ENCODE results near the gene TNC. TPM values are rescaled to one million over a fixed set of nuclear protein-coding genes. Genes with fewer than 3 reads are reported as not detected.

TNC gene
- total RNA-seq, 1 experiment from 2014 or later, result 5.7 TPM

GRCh38 chr9:115012486-115012885, 105.5 kb downstream of the TNC start:
- Histone ChIP-seq H3K9me3 (ENCODE audit: control insufficient read depth, insufficient read depth, low read depth, low read length) (no peaks in the 10 kb centered on the region), H3K4me3 (ENCODE audit: low read depth in 2 of 2, low read length in 2 of 2) (no peak overlapping the region), H3K27me3 (ENCODE audit: control insufficient read depth, insufficient read depth, low read length) (no peaks in the 10 kb centered on the region), H3K36me3 (ENCODE audit: control insufficient read depth, insufficient read depth, low read length) (no peaks in the 10 kb centered on the region), H3K27ac (ENCODE audit: low read length) (no peak overlapping the region), H3K4me1 (ENCODE audit: control insufficient read depth, insufficient read depth, low read length) (no peaks in the 10 kb centered on the region)
- CTCF ChIA-PET, result no interaction called here
- POLR2A ChIA-PET, result no interaction called here
- ATAC-seq (no peak), DNase-seq (ENCODE audit: low read depth, low spot score) (no peak)
- in situ Hi-C loops (cut with HindIII; ENCODE audit: low pct_unique_long_range_greater_than_20kb, low sequenced_read_pairs) (no loop called here), intact Hi-C loops (cut with micrococcal nuclease; ENCODE audit: unreplicated experiment) (loop anchor here (5.0 kb wide), 1 partner anchor 605 kb away; no protein-coding TSS in a partner anchor)
- no TSS peak for BruUV-seq (replicated peaks)
- TF ChIP-seq TCF7L2 (IDR thresholded peaks at IDR 0.05; ENCODE audit: low read depth, low read length), result no peak
- no peak for TF ChIP-seq POLR2AphosphoS5 (IDR thresholded peaks at IDR 0.05; ENCODE audit: low read depth, low read length)
- TF ChIP-seq CTCF (IDR thresholded peaks at IDR 0.05), result no peak
- TF ChIP-seq, protein P1, sequence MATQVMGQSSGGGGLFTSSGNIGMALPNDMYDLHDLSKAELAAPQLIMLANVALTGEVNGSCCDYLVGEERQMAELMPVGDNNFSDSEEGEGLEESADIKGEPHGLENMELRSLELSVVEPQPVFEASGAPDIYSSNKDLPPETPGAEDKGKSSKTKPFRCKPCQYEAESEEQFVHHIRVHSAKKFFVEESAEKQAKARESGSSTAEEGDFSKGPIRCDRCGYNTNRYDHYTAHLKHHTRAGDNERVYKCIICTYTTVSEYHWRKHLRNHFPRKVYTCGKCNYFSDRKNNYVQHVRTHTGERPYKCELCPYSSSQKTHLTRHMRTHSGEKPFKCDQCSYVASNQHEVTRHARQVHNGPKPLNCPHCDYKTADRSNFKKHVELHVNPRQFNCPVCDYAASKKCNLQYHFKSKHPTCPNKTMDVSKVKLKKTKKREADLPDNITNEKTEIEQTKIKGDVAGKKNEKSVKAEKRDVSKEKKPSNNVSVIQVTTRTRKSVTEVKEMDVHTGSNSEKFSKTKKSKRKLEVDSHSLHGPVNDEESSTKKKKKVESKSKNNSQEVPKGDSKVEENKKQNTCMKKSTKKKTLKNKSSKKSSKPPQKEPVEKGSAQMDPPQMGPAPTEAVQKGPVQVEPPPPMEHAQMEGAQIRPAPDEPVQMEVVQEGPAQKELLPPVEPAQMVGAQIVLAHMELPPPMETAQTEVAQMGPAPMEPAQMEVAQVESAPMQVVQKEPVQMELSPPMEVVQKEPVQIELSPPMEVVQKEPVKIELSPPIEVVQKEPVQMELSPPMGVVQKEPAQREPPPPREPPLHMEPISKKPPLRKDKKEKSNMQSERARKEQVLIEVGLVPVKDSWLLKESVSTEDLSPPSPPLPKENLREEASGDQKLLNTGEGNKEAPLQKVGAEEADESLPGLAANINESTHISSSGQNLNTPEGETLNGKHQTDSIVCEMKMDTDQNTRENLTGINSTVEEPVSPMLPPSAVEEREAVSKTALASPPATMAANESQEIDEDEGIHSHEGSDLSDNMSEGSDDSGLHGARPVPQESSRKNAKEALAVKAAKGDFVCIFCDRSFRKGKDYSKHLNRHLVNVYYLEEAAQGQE (IDR thresholded peaks at IDR 0.05; ENCODE audit: insufficient read depth in 1 of 2, low read depth in 2 of 2, low read length in 1 of 2), result no peak
- no peak for TF ChIP-seq SIN3A (IDR thresholded peaks at IDR 0.05; ENCODE audit: borderline replicate concordance, insufficient read depth, low read depth, low read length)

- H3K36me3 ChIP-seq (ENCODE audit: control insufficient read depth, insufficient read depth, low read length), result no peaks in the 10 kb centered on the region
- in situ Hi-C loops (cut with HindIII; ENCODE audit: low pct_unique_long_range_greater_than_20kb, low sequenced_read_pairs) (no loop called here), intact Hi-C loops (cut with micrococcal nuclease; ENCODE audit: unreplicated experiment) (loop anchor here (5.0 kb wide), 1 partner anchor 604 kb away; no protein-coding TSS in a partner anchor)
Observed at GRCh38 chr9:115010874-115011273, 107.1 kb downstream of the TNC start.

More at GRCh38 chr9:115010874-115011273, 107.1 kb downstream of the TNC start:
- DNase-seq (ENCODE audit: low read depth, low spot score) (no peak), ATAC-seq (no peak)
- TF ChIP-seq SIN3A (IDR thresholded peaks at IDR 0.05; ENCODE audit: borderline replicate concordance, insufficient read depth, low read depth, low read length), result no peak
- no peak for TF ChIP-seq TCF7L2 (IDR thresholded peaks at IDR 0.05; ENCODE audit: low read depth, low read length)
- no peak for TF ChIP-seq CTCF (IDR thresholded peaks at IDR 0.05)
- TF ChIP-seq POLR2AphosphoS5 (IDR thresholded peaks at IDR 0.05; ENCODE audit: low read depth, low read length), result no peak
- TF ChIP-seq, protein P1 (IDR thresholded peaks at IDR 0.05; ENCODE audit: insufficient read depth in 1 of 2, low read depth in 2 of 2, low read length in 1 of 2), result no peak
- Histone ChIP-seq H3K27me3 (ENCODE audit: control insufficient read depth, insufficient read depth, low read length) (no peaks in the 10 kb centered on the region), H3K4me1 (ENCODE audit: control insufficient read depth, insufficient read depth, low read length) (no peaks in the 10 kb centered on the region), H3K27ac (ENCODE audit: low read length) (no peak overlapping the region), H3K4me3 (ENCODE audit: low read depth in 2 of 2, low read length in 2 of 2) (no peak overlapping the region), H3K9me3 (ENCODE audit: control insufficient read depth, insufficient read depth, low read depth, low read length) (no peaks in the 10 kb centered on the region)
- CTCF ChIA-PET, result no interaction called here
- POLR2A ChIA-PET, result no interaction called here
- BruUV-seq (replicated peaks), result no TSS peak
